Measurements from ENCODE around the gene NDUFV2. TPM values are rescaled to one million over a fixed set of nuclear protein-coding genes. Genes with fewer than 3 reads are reported as not detected.

Gene NDUFV2
- polyA plus RNA-seq, 1 donor (not counting 4 experiments of a cell fraction or from before 2014, with no cell fraction given), result 202 TPM

- H3K27ac ChIP-seq (ENCODE audit: control insufficient read depth, insufficient read depth, low read length), result peak overlapping the region; percentile 58
- peaks cover 0 to 5% of the 10 kb centered on the region in 2 experiments for H3K36me3 ChIP-seq (ENCODE audit: control insufficient read depth in 2 of 2, extremely low read depth in 1 of 2, insufficient read depth in 2 of 2, low read length in 2 of 2)
- no peak for TF ChIP-seq EZH2 (IDR thresholded peaks at IDR 0.05; ENCODE audit: low read length)
- TF ChIP-seq, protein P1, sequence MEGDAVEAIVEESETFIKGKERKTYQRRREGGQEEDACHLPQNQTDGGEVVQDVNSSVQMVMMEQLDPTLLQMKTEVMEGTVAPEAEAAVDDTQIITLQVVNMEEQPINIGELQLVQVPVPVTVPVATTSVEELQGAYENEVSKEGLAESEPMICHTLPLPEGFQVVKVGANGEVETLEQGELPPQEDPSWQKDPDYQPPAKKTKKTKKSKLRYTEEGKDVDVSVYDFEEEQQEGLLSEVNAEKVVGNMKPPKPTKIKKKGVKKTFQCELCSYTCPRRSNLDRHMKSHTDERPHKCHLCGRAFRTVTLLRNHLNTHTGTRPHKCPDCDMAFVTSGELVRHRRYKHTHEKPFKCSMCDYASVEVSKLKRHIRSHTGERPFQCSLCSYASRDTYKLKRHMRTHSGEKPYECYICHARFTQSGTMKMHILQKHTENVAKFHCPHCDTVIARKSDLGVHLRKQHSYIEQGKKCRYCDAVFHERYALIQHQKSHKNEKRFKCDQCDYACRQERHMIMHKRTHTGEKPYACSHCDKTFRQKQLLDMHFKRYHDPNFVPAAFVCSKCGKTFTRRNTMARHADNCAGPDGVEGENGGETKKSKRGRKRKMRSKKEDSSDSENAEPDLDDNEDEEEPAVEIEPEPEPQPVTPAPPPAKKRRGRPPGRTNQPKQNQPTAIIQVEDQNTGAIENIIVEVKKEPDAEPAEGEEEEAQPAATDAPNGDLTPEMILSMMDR (optimal IDR thresholded peaks at IDR 0.05 in 1 of 3, IDR thresholded peaks at IDR 0.05 in 1 of 3, conservative IDR thresholded peaks at IDR 0.05 in 1 of 3; ENCODE audit: extremely low read depth in 1 of 3, insufficient read depth in 2 of 3, low read length in 3 of 3), result no peak
- H2AFZ ChIP-seq (ENCODE audit: control insufficient read depth, low read length), result no peak overlapping the region
- H3K4me3 ChIP-seq (ENCODE audit: control insufficient read depth in 2 of 3, extremely low read depth in 1 of 3, insufficient read depth in 2 of 3, low read depth in 1 of 3, low read length in 3 of 3), result peak overlapping the region in 2 of 3 experiments; percentile 3 to 4
- no peak for DNase-seq (ENCODE audit: low read depth, low spot score)
- no peaks in the 10 kb centered on the region for H3K27me3 ChIP-seq (ENCODE audit: control insufficient read depth, extremely low read depth, insufficient read depth, low read length)
- peaks cover 47% of the 10 kb centered on the region for H3K4me1 ChIP-seq (ENCODE audit: control insufficient read depth, extremely low read depth, insufficient read depth, low read length)
- H4K20me1 ChIP-seq (ENCODE audit: control insufficient read depth, extremely low read depth, insufficient read depth, low read length), result no peaks in the 10 kb centered on the region
- peak; percentile 86 for FAIRE-seq
- H3K9me1 ChIP-seq (ENCODE audit: control insufficient read depth, extremely low read depth, insufficient read depth, low read length), result no peaks in the 10 kb centered on the region
- H3K9ac ChIP-seq (ENCODE audit: control insufficient read depth, extremely low read depth, insufficient read depth, low read length), result peak overlapping the region; percentile 34
- dilution Hi-C loops (cut with MboI; ENCODE audit: extremely low pct_ligation_motif_present, low sequenced_read_pairs), result no loop called here
- H3K9me3 ChIP-seq (ENCODE audit: control insufficient read depth, low read depth, low read length), result no peaks in the 10 kb centered on the region
- peak overlapping the region; percentile 55 for H3K4me2 ChIP-seq (ENCODE audit: control insufficient read depth, extremely low read depth, insufficient read depth, low read depth, low read length)
- H3K79me2 ChIP-seq (ENCODE audit: control insufficient read depth, insufficient read depth, low read length), result peaks cover 62% of the 10 kb centered on the region
Measured at GRCh38 chr18:9117980-9118841, 15.7 kb downstream of the NDUFV2 start.

DNA sequence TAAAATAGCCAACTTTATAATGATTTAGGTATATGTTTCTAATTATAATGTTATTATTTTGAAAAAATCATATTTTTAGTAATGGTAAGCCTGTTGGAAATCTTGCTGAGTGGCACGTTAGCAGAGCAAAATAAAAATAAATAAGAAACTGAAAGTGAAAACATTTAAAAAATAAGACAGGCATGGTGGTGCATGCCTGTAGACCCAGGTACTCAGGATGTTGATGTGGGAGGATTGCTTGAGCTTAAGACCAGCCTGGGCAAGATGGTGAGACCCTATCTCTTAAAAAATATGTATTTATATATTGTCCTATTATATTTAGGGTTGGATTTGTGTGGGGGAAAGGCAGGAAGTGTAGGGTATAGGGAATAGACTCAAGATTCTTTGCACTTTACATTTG, 18.3 kb downstream of the NDUFV2 start:
- DNase-seq (ENCODE audit: low read depth, low spot score) (no peak), FAIRE-seq (no peak)
- dilution Hi-C loops (cut with MboI; ENCODE audit: extremely low pct_ligation_motif_present, low sequenced_read_pairs), result no loop called here
- H4K20me1 ChIP-seq (ENCODE audit: control insufficient read depth, extremely low read depth, insufficient read depth, low read length), result no peaks in the 10 kb centered on the region
- no peaks in the 10 kb centered on the region for H3K9me1 ChIP-seq (ENCODE audit: control insufficient read depth, extremely low read depth, insufficient read depth, low read length)
- no peak overlapping the region for H3K4me3 ChIP-seq (ENCODE audit: control insufficient read depth in 2 of 3, extremely low read depth in 1 of 3, insufficient read depth in 2 of 3, low read depth in 1 of 3, low read length in 3 of 3)
- peaks cover 44% of the 10 kb centered on the region for H3K79me2 ChIP-seq (ENCODE audit: control insufficient read depth, insufficient read depth, low read length)
- H3K27me3 ChIP-seq (ENCODE audit: control insufficient read depth, extremely low read depth, insufficient read depth, low read length), result no peaks in the 10 kb centered on the region
- no peaks in the 10 kb centered on the region for H3K9me3 ChIP-seq (ENCODE audit: control insufficient read depth, low read depth, low read length)
- no peak overlapping the region for H3K27ac ChIP-seq (ENCODE audit: control insufficient read depth, insufficient read depth, low read length)
- TF ChIP-seq, protein P1 (optimal IDR thresholded peaks at IDR 0.05 in 1 of 3, IDR thresholded peaks at IDR 0.05 in 1 of 3, conservative IDR thresholded peaks at IDR 0.05 in 1 of 3; ENCODE audit: extremely low read depth in 1 of 3, insufficient read depth in 2 of 3, low read length in 3 of 3), result no peak
- TF ChIP-seq EZH2 (IDR thresholded peaks at IDR 0.05; ENCODE audit: low read length), result no peak
- no peak overlapping the region for H3K4me2 ChIP-seq (ENCODE audit: control insufficient read depth, extremely low read depth, insufficient read depth, low read depth, low read length)
- no peak overlapping the region for H3K9ac ChIP-seq (ENCODE audit: control insufficient read depth, extremely low read depth, insufficient read depth, low read length)
- H2AFZ ChIP-seq (ENCODE audit: control insufficient read depth, low read length), result no peak overlapping the region
- peaks cover 3 to 9% of the 10 kb centered on the region in 2 experiments for H3K36me3 ChIP-seq (ENCODE audit: control insufficient read depth in 2 of 2, extremely low read depth in 1 of 2, insufficient read depth in 2 of 2, low read length in 2 of 2)
- H3K4me1 ChIP-seq (ENCODE audit: control insufficient read depth, extremely low read depth, insufficient read depth, low read length), result peaks cover 40% of the 10 kb centered on the region

Data from keratinocyte (primary cell).